ENCODE data around the gene BCAT1.

Gene BCAT1

DNA sequence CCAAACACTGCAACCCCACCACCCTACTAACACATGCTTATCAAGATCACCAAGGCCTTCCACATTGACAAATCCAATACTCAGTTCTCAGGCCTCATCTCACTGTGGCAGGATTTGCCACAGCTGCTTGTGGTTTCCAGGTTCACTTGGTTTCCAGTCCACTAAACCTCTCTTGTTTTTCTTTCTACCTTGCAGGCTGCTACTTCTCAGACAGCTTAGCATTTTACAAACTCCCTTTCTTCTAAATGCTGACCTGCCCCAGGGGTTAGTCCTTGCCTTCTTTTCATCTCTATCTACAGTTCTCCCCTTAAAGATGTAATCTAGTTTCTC is 84.1 kb downstream of the BCAT1 start:
- intact Hi-C loops (cut with DNase I; ENCODE audit: low total_unique reads): no loop called here
- H3K4me3 ChIP-seq: no peak overlapping the region
- H3K27me3 ChIP-seq: no peaks in the 10 kb centered on the region
- H3K27ac ChIP-seq: no peak overlapping the region
- TF ChIP-seq, protein P1, sequence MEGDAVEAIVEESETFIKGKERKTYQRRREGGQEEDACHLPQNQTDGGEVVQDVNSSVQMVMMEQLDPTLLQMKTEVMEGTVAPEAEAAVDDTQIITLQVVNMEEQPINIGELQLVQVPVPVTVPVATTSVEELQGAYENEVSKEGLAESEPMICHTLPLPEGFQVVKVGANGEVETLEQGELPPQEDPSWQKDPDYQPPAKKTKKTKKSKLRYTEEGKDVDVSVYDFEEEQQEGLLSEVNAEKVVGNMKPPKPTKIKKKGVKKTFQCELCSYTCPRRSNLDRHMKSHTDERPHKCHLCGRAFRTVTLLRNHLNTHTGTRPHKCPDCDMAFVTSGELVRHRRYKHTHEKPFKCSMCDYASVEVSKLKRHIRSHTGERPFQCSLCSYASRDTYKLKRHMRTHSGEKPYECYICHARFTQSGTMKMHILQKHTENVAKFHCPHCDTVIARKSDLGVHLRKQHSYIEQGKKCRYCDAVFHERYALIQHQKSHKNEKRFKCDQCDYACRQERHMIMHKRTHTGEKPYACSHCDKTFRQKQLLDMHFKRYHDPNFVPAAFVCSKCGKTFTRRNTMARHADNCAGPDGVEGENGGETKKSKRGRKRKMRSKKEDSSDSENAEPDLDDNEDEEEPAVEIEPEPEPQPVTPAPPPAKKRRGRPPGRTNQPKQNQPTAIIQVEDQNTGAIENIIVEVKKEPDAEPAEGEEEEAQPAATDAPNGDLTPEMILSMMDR (IDR thresholded peaks at IDR 0.05): no peak
- peaks cover 0 to 22% (median 2%) of the 10 kb centered on the region in 4 donors for H3K4me1 ChIP-seq
- no peaks in the 10 kb centered on the region for H3K9me3 ChIP-seq
- no peaks in the 10 kb centered on the region for H3K36me3 ChIP-seq
- DNase-seq: no peak

DNA sequence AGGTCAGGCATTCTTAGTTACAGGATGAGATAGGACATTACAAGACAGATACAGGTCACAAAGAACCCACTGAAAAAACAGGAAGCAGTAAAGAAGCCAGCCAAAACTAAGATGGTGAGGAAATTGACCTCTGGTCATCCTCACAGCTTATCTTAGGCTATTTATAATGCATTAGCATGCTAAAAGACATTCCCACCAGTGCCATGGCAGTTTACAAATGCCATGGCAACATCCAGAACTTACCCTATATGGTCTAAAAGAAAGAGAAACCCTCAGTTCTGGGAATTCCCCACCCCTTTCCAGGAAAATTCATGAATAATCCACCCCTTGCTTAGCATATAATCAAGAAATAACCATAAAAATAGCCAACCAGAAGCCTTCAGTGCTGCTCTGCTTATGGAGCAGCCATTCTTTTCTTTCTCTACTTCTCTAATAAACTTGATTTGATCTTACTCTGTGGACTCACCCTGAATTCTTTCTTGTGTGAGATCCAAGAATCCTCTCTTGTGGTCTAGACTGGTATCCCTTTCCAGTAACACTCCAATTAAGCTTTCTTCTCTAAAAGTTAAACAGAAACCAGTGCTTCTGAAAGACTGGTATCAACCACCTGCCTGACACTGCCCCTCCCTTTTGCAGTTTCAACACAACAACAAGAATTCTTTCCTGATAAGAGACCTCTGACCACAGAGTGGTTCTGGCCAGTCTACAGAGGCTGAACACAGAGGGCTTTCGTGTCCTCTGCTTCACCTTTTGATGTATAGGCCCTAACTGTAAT is 86.9 kb downstream of the BCAT1 start:
- H3K4me3 ChIP-seq: no peak overlapping the region
- peaks cover 0 to 22% (median 2%) of the 10 kb centered on the region in 4 donors for H3K4me1 ChIP-seq
- H3K36me3 ChIP-seq: no peaks in the 10 kb centered on the region
- no peaks in the 10 kb centered on the region for H3K27me3 ChIP-seq
- DNase-seq: no peak
- intact Hi-C loops (cut with DNase I; ENCODE audit: low total_unique reads): no loop called here
- TF ChIP-seq, protein P1 (IDR thresholded peaks at IDR 0.05): no peak
- no peaks in the 10 kb centered on the region for H3K9me3 ChIP-seq
- no peak overlapping the region for H3K27ac ChIP-seq

DNA sequence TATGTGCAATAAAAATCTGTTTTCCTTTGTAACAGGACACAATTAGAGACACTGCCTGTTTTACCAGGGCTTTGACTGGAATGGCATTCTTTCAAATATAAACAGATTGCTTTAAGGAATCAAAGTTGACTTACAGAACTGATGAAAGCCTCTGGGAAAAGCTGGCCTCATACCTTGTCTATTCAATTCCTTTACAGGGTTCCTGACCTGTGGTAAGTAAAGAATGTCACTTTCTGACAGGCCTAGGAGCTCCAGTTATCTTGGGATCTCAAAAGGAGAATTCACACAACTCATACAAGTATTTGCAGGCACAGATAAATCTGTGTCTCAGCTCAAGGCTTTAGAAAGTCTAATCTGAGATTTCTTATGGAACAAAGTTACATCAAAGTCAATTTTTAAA is 88.4 kb downstream of the BCAT1 start:
- intact Hi-C loops (cut with DNase I; ENCODE audit: low total_unique reads): no loop called here
- Histone ChIP-seq H3K4me1 (peaks cover 0 to 22% (median 2%) of the 10 kb centered on the region in 4 donors), H3K27ac (no peak overlapping the region), H3K4me3 (no peak overlapping the region), H3K9me3 (no peaks in the 10 kb centered on the region), H3K36me3 (no peaks in the 10 kb centered on the region), H3K27me3 (no peaks in the 10 kb centered on the region)
- TF ChIP-seq, protein P1 (IDR thresholded peaks at IDR 0.05): no peak
- DNase-seq: no peak

DNA sequence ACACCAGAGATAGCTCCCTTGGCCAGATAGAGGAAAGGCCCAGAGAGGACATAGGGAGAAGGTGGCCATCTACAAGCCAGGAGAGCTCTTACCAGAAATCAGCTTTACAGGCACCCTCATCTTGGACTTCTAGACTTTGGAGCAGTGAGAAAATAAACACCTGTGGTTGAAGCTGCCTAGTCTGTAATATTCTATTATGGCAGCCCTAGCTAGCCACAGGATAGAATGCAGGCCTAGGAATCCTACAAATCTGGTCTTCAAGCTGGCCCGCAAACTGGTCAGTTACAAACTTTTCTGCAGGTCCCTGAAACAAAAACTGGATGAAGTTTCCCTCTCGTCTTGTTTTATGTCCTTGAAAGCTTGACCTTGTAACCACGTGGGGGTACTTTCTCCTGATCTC is 92.4 kb downstream of the BCAT1 start:
- Histone ChIP-seq H3K4me1 (peaks cover 0 to 13% (median 0%) of the 10 kb centered on the region in 4 donors), H3K36me3 (no peaks in the 10 kb centered on the region), H3K27ac (no peak overlapping the region), H3K27me3 (no peaks in the 10 kb centered on the region), H3K4me3 (no peak overlapping the region), H3K9me3 (no peaks in the 10 kb centered on the region)
- TF ChIP-seq, protein P1 (IDR thresholded peaks at IDR 0.05): no peak
- DNase-seq: no peak
- intact Hi-C loops (cut with DNase I; ENCODE audit: low total_unique reads): no loop called here

DNA sequence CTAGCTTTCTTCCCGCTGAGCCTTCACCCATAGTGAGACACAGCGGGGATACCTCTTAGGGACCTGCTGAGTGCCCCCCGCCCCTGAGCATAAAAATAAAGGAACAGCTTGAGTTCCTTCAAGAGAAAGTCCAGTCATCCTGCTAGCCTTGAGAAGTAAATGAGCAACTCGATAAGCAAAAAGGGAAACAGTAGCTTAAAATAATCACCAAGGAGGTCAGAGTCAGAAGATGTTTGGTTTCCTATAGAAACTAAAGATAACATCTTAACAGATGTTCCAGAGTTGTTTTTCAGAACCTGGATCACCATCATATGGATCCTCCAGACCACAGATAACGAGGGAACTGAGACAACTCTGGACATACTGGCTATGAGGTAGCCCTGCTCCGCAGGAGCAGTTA is 94.0 kb downstream of the BCAT1 start:
- TF ChIP-seq, protein P1 (IDR thresholded peaks at IDR 0.05): no peak
- Histone ChIP-seq H3K27me3 (no peaks in the 10 kb centered on the region), H3K27ac (no peak overlapping the region), H3K4me3 (no peak overlapping the region), H3K4me1 (no peaks in the 10 kb centered on the region), H3K9me3 (no peaks in the 10 kb centered on the region), H3K36me3 (no peaks in the 10 kb centered on the region)
- intact Hi-C loops (cut with DNase I; ENCODE audit: low total_unique reads): no loop called here
- no peak for DNase-seq
